BJ (cell line): ENCODE results near the gene RBKS. TPM values are rescaled to one million over a fixed set of nuclear protein-coding genes. Genes with fewer than 3 reads are reported as not detected.

ENCODE experiments used
- CTCF ChIA-PET: fragments of 350-600 bp; formaldehyde crosslinking; extraction: SDS; loops from one replicate; lab custom pipeline; 2021; ENCODE audit warnings: antibody characterized with exemption, inconsistent platforms; lab: Yijun Ruan, JAX
- POLR2A ChIA-PET: fragments of 300-600 bp; sonication (Branson Sonifier 250); formaldehyde crosslinking; extraction: SDS; loops from one replicate; lab custom pipeline; 2021; ENCODE audit warnings: antibody characterized with exemption; lab: Charles Lee
- DNase-seq: peaks from one replicate; pipeline ENCODE4 v3.0.0-alpha.2; 2011; ENCODE audit warnings: low read depth
- H3K27me3 ChIP-seq: 2 replicates; pipeline ENCODE4 v1.6.0; 2011; ENCODE audit warnings: low read length; ENCODE audit not compliant: control insufficient read depth, insufficient read depth
- H3K36me3 ChIP-seq: 2 replicates; pipeline ENCODE4 v1.5.1; 2011; ENCODE audit warnings: low read length; ENCODE audit not compliant: control insufficient read depth, insufficient read depth
- H3K4me3 ChIP-seq: 2 replicates; pipeline ENCODE4 v1.5.1; 2011; ENCODE audit warnings: low read depth, mild to moderate bottlenecking, control low read depth, low read length
- CTCF ChIP-seq: IDR thresholded peaks from 2 replicates; pipeline ENCODE4 v1.5.1; 2011; ENCODE audit warnings: low read depth, mild to moderate bottlenecking, control low read depth, inconsistent platforms, low read length, moderate library complexity; ENCODE audit not compliant: insufficient read depth
- polyA plus RNA-seq: library from polyadenylated mRNA; depleted of rRNA; stranded (reverse); fragments of >200 nt; gene quantifications from 2 replicates; pipeline ENCODE4 v1.2.3, GENCODE V29; 2011

RBKS gene
- polyA plus RNA-seq, 1 experiment, result 1.8 TPM

GRCh38 chr2:27815860-27816438 is 74.2 kb downstream of the RBKS start:
- CTCF ChIA-PET, result interaction anchor here (1.2 to 1.4 kb wide), 2 partner anchors 21 to 29 kb away, joined by 3 read pairs; no protein-coding TSS in a partner anchor
- no peak for DNase-seq
- POLR2A ChIA-PET, result no interaction called here
- Histone ChIP-seq H3K27me3 (no peaks in the 10 kb centered on the region), H3K36me3 (no peaks in the 10 kb centered on the region), H3K4me3 (no peak overlapping the region)
- TF ChIP-seq CTCF, result no peak

GRCh38 chr2:27814758-27815157 is 75.4 kb downstream of the RBKS start:
- H3K27me3 ChIP-seq, result no peaks in the 10 kb centered on the region
- CTCF ChIA-PET, result interaction anchor here (0.9 kb wide), 1 partner anchor 8 kb away, joined by 3 read pairs; no protein-coding TSS in a partner anchor
- no peaks in the 10 kb centered on the region for H3K36me3 ChIP-seq
- no peak for TF ChIP-seq CTCF
- DNase-seq, result no peak
- POLR2A ChIA-PET, result no interaction called here
- no peak overlapping the region for H3K4me3 ChIP-seq

- ChIA-PET POLR2A (no interaction called here), CTCF (no interaction called here)
- Histone ChIP-seq H3K36me3 (no peaks in the 10 kb centered on the region), H3K27me3 (no peaks in the 10 kb centered on the region), H3K4me3 (no peak overlapping the region)
- no peak for TF ChIP-seq CTCF
- no peak for DNase-seq
These were observed 78.4 kb downstream of the RBKS start for GRCh38 chr2:27811768-27812167.

- no peaks in the 10 kb centered on the region for H3K36me3 ChIP-seq
These were observed 79.7 kb downstream of the RBKS start for GRCh38 chr2:27810455-27810854.

More at GRCh38 chr2:27810455-27810854, 79.7 kb downstream of the RBKS start:
- H3K4me3 ChIP-seq, result no peak overlapping the region
- no peaks in the 10 kb centered on the region for H3K27me3 ChIP-seq
- DNase-seq, result no peak
- no peak for TF ChIP-seq CTCF
- ChIA-PET CTCF (interaction anchor here (1.0 to 1.4 kb wide), 3 partner anchors 13 to 107 kb away, joined by 3 to 4 read pairs (median 3); no protein-coding TSS in a partner anchor), POLR2A (no interaction called here)
